K562 treated with DMSO at 1 percent for 24 hours (cell line): Measurements from ENCODE around the gene TOMM6. TPM values are rescaled to one million over a fixed set of nuclear protein-coding genes. Genes with fewer than 3 reads are reported as not detected.

Experiments
- total RNA-seq: library from RNA; unstranded; fragments of 300-600 nt; gene quantifications from 2 replicates; pipeline ENCODE4 v1.2.3, GENCODE V29; 2022; ENCODE audit warnings: low read depth; ENCODE audit not compliant: insufficient read depth

The TOMM6 gene
- total RNA-seq = 364 and 389 TPM in 2 replicates

GRCh38 chr6:41787219-41787917 is at the start of gene TOMM6:
Gene TOMM6 (plus strand): TSS chr6:41787694. CDS start chr6:41787698, 4 bp downstream.

GRCh38 chr6:41747256-41748101 is 40.0 kb upstream of the TOMM6 start, which contains the start of gene PGC:
Gene PGC (minus strand): TSS chr6:41747397. CDS start chr6:41747334, 63 bp downstream.

GRCh38 chr6:41779788-41780550 is 7.5 kb upstream of the TOMM6 start, which contains the start of gene FRS3:
Gene FRS3 (minus strand): TSS chr6:41779900. CDS start chr6:41776987, 2,913 bp downstream.

GRCh38 chr6:41780551-41781365 is 6.7 kb upstream of the TOMM6 start, which contains the start of gene PRICKLE4:
Gene PRICKLE4 (plus strand): TSS chr6:41780782. CDS start chr6:41783474, 2,692 bp downstream.

Other genes with a start within 250 kb of the TOMM6 start
- 53.5 and 54.9 TPM in 2 replicates for gene FOXP4, start 241.3 kb upstream of the TOMM6 start, total RNA-seq
- not detected in 2 replicates for gene MDFI, start 149.2 kb upstream of the TOMM6 start, total RNA-seq
- gene TFEB, start 52.1 kb upstream of the TOMM6 start, total RNA-seq = 5.7 and 7.4 TPM in 2 replicates
- gene PGC, start 40.3 kb upstream of the TOMM6 start, total RNA-seq = not detected in 2 replicates
- gene FRS3, start 7.8 kb upstream of the TOMM6 start, total RNA-seq = 7.6 and 8.6 TPM in 2 replicates
- 2.6 and 4.2 TPM in 2 replicates for gene PRICKLE4, start 6.9 kb upstream of the TOMM6 start, total RNA-seq
- gene USP49, start 107.7 kb downstream of the TOMM6 start, total RNA-seq = 8.1 and 10.2 TPM in 2 replicates
- gene MED20, start 133.4 kb downstream of the TOMM6 start, total RNA-seq = 21.4 and 22.5 TPM in 2 replicates
- gene BYSL, start 133.8 kb downstream of the TOMM6 start, total RNA-seq = 29.3 and 30.3 TPM in 2 replicates
- 311 and 348 TPM in 2 replicates for gene CCND3, start 154.1 kb downstream of the TOMM6 start, total RNA-seq